PC-3 (cell line): Measurements from ENCODE around the gene ZNF692. TPM values are rescaled to one million over a fixed set of nuclear protein-coding genes. Genes with fewer than 3 reads are reported as not detected.
A peak's percentile ranks its signal among the peaks of the same experiment; 100 is the strongest.

Experiments used
- ATAC-seq: fragments of 200-7000 bp; cut with Tn5 transposase; 2 replicates; pipeline ENCODE4 v1.9.1; 2020; ENCODE audit warnings: mild to moderate bottlenecking, moderate library complexity
- BruUV-seq: library from RNA; stranded (reverse); fragments of 400-500 nt; replicated peaks from 2 replicates; lab custom pipeline; 2021; lab: Mats Ljungman, UMichigan
- CTCF ChIA-PET: fragments of 300-600 bp; sonication (Branson Sonifier 250); formaldehyde crosslinking; loops from one replicate; lab custom pipeline; 2022; ENCODE audit warnings: antibody characterized with exemption; lab: Charles Lee
- POLR2A ChIA-PET: fragments of 300-600 bp; sonication (Branson Sonifier 250); formaldehyde crosslinking; loops from one replicate; lab custom pipeline; 2022; ENCODE audit warnings: antibody characterized with exemption; ENCODE audit not compliant: unreplicated experiment; lab: Charles Lee
- DNase-seq: peaks from one replicate; pipeline ENCODE4 v3.0.0-alpha.2; 2015
- H2AFZ ChIP-seq: fragments of 300-600 bp; sonication (generic); 2 replicates; pipeline ENCODE4 v1.6.0; 2016; ENCODE audit warnings: antibody characterized with exemption, low read length
- H3F3A ChIP-seq: fragments of 300-600 bp; sonication (generic); one replicate; pipeline ENCODE4 v1.6.0; 2017; ENCODE audit warnings: antibody characterized with exemption, low read length, control low read depth, mild to moderate bottlenecking; ENCODE audit not compliant: unreplicated experiment
- H3K27ac ChIP-seq: fragments of 300-600 bp; sonication (generic); 2 replicates; pipeline ENCODE4 v1.5.1; 2016; ENCODE audit warnings: mild to moderate bottlenecking, low read length
- H3K27me3 ChIP-seq: fragments of 300-600 bp; sonication (generic); 2 replicates; pipeline ENCODE4 v1.6.1; 2016; ENCODE audit warnings: low read length, mixed read lengths
- H3K36me3 ChIP-seq: fragments of 300-600 bp; sonication (generic); 2 replicates; pipeline ENCODE4 v1.6.1; 2016; ENCODE audit warnings: low read depth, mixed run types, low read length, mixed read lengths
- H3K4me1 ChIP-seq: fragments of 300-600 bp; sonication (generic); 2 replicates; pipeline ENCODE4 v1.5.1; 2016; ENCODE audit warnings: low read length; ENCODE audit not compliant: insufficient read depth
- H3K4me2 ChIP-seq: fragments of 300-600 bp; sonication (generic); 2 replicates; pipeline ENCODE4 v1.6.0; 2016; ENCODE audit warnings: low read length
- H3K4me3 ChIP-seq: fragments of 300-600 bp; sonication (generic); 2 replicates; pipeline ENCODE4 v1.5.1; 2016; ENCODE audit warnings: mild to moderate bottlenecking, low read length, mixed read lengths
- H3K79me2 ChIP-seq: fragments of 300-600 bp; sonication (generic); 2 replicates; pipeline ENCODE4 v1.6.1; 2017; ENCODE audit warnings: low read length, mixed read lengths
- H3K9ac ChIP-seq: fragments of 300-600 bp; sonication (generic); 2 replicates; pipeline ENCODE4 v1.6.0; 2016; ENCODE audit warnings: mild to moderate bottlenecking, low read length
- H3K9me2 ChIP-seq: fragments of 300-600 bp; sonication (generic); replicated peaks from 2 replicates; pipeline ENCODE4 v1.6.1; 2016; ENCODE audit warnings: mixed run types, low read length, mixed read lengths
- H3K9me3 ChIP-seq: fragments of 300-600 bp; sonication (generic); 2 replicates; pipeline ENCODE4 v1.6.1; 2016; ENCODE audit warnings: low read length, mixed read lengths
- H4K20me1 ChIP-seq: fragments of 300-600 bp; sonication (generic); 2 replicates; pipeline ENCODE4 v1.6.1; 2016; ENCODE audit warnings: low read length, mixed read lengths
- CTCF ChIP-seq: fragments of 300-600 bp; sonication (generic); conservative IDR thresholded peaks from 2 replicates; pipeline ENCODE4 v1.5.1; 2017; ENCODE audit warnings: antibody characterized with exemption, low read depth, mild to moderate bottlenecking, low read length
- EZH2 ChIP-seq: fragments of 300-600 bp; sonication (generic); IDR thresholded peaks from one replicate; pipeline ENCODE4 v1.6.1; 2017; ENCODE audit warnings: antibody characterized with exemption, mild to moderate bottlenecking, low read length; ENCODE audit not compliant: unreplicated experiment
- EZH2phosphoT487 ChIP-seq: fragments of 300-600 bp; sonication (generic); IDR thresholded peaks from 2 replicates; pipeline ENCODE4 v1.6.1; 2018; ENCODE audit warnings: mild to moderate bottlenecking, antibody characterized with exemption, low read length, borderline replicate concordance
- intact Hi-C: fragments of 100-400 bp; cut with micrococcal nuclease; formaldehyde crosslinking; loops from 2 replicates; pipeline ENCODE4 v1.9.0; 2023
- total RNA-seq: library from RNA; depleted of rRNA; stranded (reverse); fragments of >200 nt; gene quantifications from 2 replicates; pipeline ENCODE4 v1.2.3, GENCODE V29; 2014

ZNF692 gene
- total RNA-seq, 1 experiment from 2014 or later = 85.4 TPM

DNA sequence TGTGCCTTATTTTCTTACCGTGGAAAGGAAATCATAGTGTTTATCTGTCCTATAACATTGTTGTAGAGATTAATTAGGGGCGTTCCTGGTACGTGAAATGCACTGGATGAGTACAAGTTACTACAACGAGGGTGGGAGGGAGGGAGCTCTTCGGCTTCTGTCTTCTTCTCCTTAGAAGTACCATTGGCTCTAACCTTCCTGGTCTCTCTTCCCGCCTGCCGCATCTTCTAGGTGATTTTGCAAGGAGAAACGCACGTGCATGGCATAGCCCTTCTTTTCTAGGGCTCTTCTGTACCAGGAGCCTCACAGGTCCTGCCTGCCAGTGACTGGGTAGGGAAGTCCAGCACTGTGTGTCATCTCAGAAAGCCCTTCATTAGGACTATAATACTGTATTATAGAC lies 50.0 kb downstream of the ZNF692 start:
- ChIA-PET POLR2A (no interaction called here), CTCF (no interaction called here)
- BruUV-seq = no TSS peak
- DNase-seq (no peak), ATAC-seq (no peak)
- H3K4me3 ChIP-seq = no peak overlapping the region
- H2AFZ ChIP-seq = no peak overlapping the region
- TF ChIP-seq CTCF = no peak
- no peak for TF ChIP-seq EZH2phosphoT487
- no peak for TF ChIP-seq EZH2
- no peaks in the 10 kb centered on the region for H4K20me1 ChIP-seq
- H3K27me3 ChIP-seq = no peaks in the 10 kb centered on the region
- peaks cover 22% of the 10 kb centered on the region for H3K4me1 ChIP-seq
- H3K9me3 ChIP-seq = no peaks in the 10 kb centered on the region
- H3K9ac ChIP-seq = no peak overlapping the region
- no peak overlapping the region for H3K27ac ChIP-seq
- no peaks in the 10 kb centered on the region for H3F3A ChIP-seq
- intact Hi-C loops = no loop called here
- peaks cover 22% of the 10 kb centered on the region for H3K36me3 ChIP-seq
- H3K4me2 ChIP-seq = no peak overlapping the region
- H3K79me2 ChIP-seq = no peaks in the 10 kb centered on the region
- H3K9me2 ChIP-seq = no peaks in the 10 kb centered on the region

DNA sequence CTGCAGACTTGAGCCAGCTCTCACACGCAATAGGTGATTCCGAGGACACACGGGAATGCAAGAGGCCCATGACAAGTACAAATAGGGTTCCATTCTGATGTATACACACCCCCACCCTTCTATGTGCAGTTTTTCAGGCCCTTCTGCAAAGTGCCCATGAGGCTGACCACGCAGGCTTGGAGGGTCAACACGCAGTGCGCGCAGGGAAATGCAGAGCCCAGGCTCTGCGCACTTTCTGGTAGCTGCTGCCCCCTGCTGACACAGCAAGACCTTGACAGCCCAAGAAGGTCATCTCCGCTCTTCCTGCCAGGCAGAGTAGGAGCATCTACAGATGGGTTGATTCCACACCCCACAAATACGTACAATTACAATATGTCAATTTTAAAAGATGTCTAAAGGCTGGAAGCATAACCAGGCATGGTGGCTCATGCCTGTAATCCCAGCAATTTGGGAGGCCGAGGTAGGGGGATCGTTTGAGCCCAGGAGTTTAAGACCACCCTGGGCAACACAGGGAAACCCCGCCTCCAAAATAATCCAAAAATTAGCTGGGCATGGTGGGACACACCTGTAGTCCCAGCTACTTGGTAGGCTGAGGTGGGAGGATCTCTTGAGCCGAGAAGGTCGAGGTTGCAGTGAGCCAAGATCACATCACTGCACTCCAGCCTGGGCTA lies 51.7 kb downstream of the ZNF692 start:
- DNase-seq = peak; percentile 60
- Histone ChIP-seq H3K4me3 (no peak overlapping the region), H4K20me1 (no peaks in the 10 kb centered on the region), H3K79me2 (no peaks in the 10 kb centered on the region), H3K27ac (no peak overlapping the region), H3K4me2 (no peak overlapping the region), H3F3A (no peaks in the 10 kb centered on the region), H3K36me3 (peaks cover 6% of the 10 kb centered on the region), H3K9me2 (no peaks in the 10 kb centered on the region), H2AFZ (no peak overlapping the region), H3K9ac (no peak overlapping the region), H3K9me3 (no peaks in the 10 kb centered on the region), H3K27me3 (no peaks in the 10 kb centered on the region), H3K4me1 (peaks cover 22% of the 10 kb centered on the region)
- ATAC-seq = peak; percentile 39
- TF ChIP-seq EZH2 (no peak), CTCF (peak; percentile 90)
- intact Hi-C loops = loop anchor here (1.0 kb wide), 2 partner anchors 104 to 185 kb away; no protein-coding TSS in a partner anchor
- ChIA-PET CTCF (interaction anchor here (0.6 kb wide), 1 partner anchor 187 kb away, joined by 3 read pairs; no protein-coding TSS in a partner anchor), POLR2A (no interaction called here)
- BruUV-seq = no TSS peak

DNA sequence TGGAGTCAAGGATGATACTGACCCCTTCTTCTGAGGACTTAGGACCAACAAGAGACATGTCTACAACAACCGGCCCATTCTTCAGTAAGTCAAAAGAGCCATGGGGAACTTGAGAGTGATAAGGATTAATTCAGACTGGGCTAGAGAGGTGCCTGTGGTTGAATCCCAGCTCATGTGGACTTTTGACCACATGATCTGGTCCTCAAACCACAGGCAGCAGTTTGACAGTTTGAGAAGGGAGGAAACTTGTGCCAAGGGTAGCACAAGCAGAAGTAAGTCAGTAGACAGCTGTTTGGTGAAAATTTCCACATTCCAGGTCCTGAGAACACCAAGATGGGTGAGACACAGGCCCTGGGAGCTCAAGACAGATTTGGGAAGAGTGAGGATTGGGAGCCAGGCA lies 53.0 kb downstream of the ZNF692 start:
- POLR2A ChIA-PET = interaction anchor here (1.2 kb wide), 1 partner anchor 20 kb away, joined by 3 read pairs; the partner anchor contains the start of gene SH3BP5L
- intact Hi-C loops = no loop called here
- no peak overlapping the region for H3K27ac ChIP-seq
- CTCF ChIA-PET = interaction anchor here (0.6 kb wide), 1 partner anchor 102 kb away, joined by 3 read pairs; no protein-coding TSS in a partner anchor
- no peaks in the 10 kb centered on the region for H3K9me3 ChIP-seq
- no peaks in the 10 kb centered on the region for H3F3A ChIP-seq
- H3K4me3 ChIP-seq = no peak overlapping the region
- H3K4me1 ChIP-seq = peaks cover 9% of the 10 kb centered on the region
- H3K9me2 ChIP-seq = no peaks in the 10 kb centered on the region
- DNase-seq (no peak), ATAC-seq (no peak)
- H3K9ac ChIP-seq = no peak overlapping the region
- BruUV-seq = no TSS peak
- no peak overlapping the region for H2AFZ ChIP-seq
- no peaks in the 10 kb centered on the region for H3K36me3 ChIP-seq
- no peaks in the 10 kb centered on the region for H3K79me2 ChIP-seq
- no peak for TF ChIP-seq EZH2
- TF ChIP-seq CTCF = no peak
- TF ChIP-seq EZH2phosphoT487 = no peak
- no peaks in the 10 kb centered on the region for H4K20me1 ChIP-seq
- no peaks in the 10 kb centered on the region for H3K27me3 ChIP-seq
- no peak overlapping the region for H3K4me2 ChIP-seq
